T-cell (primary cell): ENCODE results near the gene CFAP119. TPM values are rescaled to one million over a fixed set of nuclear protein-coding genes. Genes with fewer than 3 reads are reported as not detected.

ENCODE experiments used
- ATAC-seq, 4 experiments: fragments of 200-7000 bp in 3 of 4; fragments of 150-1000 bp in 1 of 4; cut with Tn5 transposase; replicated peaks in 1 of 4; 1 replicate in 3 of 4; 2 replicates in 1 of 4; pipeline ENCODE4 v1.10.0; 2021; ENCODE audit warnings: moderate library complexity in 3 of 4, mild to moderate bottlenecking in 2 of 4, moderate number of reproducible peaks in 1 of 4
- CTCF ChIA-PET, 2 donors: fragments of 300-600 bp; sonication (Branson Sonifier 250); formaldehyde crosslinking; loops; one replicate each; lab custom pipeline; 2022; ENCODE audit warnings: antibody characterized with exemption in 2 of 2; lab: Charles Lee
- POLR2A ChIA-PET, 2 donors: fragments of 300-600 bp; sonication (Branson Sonifier 250); formaldehyde crosslinking; loops; one replicate each; lab custom pipeline; 2022; ENCODE audit warnings: antibody characterized with exemption in 2 of 2; lab: Charles Lee
- DNase-seq, 35 experiments: peaks; one replicate each; pipeline versions ENCODE4 v3.0.0 to v3.0.0-alpha.2; 2013 to 2023
- H3K27ac ChIP-seq: one replicate; pipeline ENCODE4 v1.5.1; 2013; ENCODE audit warnings: low read length
- H3K27me3 ChIP-seq, 2 experiments: replicated peaks in 1 of 2; 1 replicate in 1 of 2; 2 replicates in 1 of 2; pipeline versions ENCODE4 v1.6.1 to v1.7.0; 2013; ENCODE audit warnings: low read length in 1 of 2, mixed read lengths in 1 of 2; ENCODE audit not compliant: control insufficient read depth in 2 of 2, insufficient read depth in 2 of 2; ENCODE audit errors: extremely low read depth in 1 of 2
- H3K36me3 ChIP-seq, 2 donors: 1 replicate in 1 of 2; 2 replicates in 1 of 2; pipeline versions ENCODE4 v1.6.1 to v1.7.0; 2013; ENCODE audit warnings: low read length in 1 of 2; ENCODE audit not compliant: control insufficient read depth in 2 of 2, insufficient read depth in 1 of 2; ENCODE audit errors: extremely low read depth in 1 of 2
- H3K4me1 ChIP-seq, 2 experiments: 1 replicate in 1 of 2; 2 replicates in 1 of 2; pipeline versions ENCODE4 v1.6.1 to v1.7.0; 2013; ENCODE audit warnings: low read length in 2 of 2, mixed read lengths in 1 of 2; ENCODE audit not compliant: insufficient read depth in 2 of 2, control insufficient read depth in 1 of 2; ENCODE audit errors: extremely low read depth in 1 of 2
- H3K4me3 ChIP-seq, 2 donors: 1 replicate in 1 of 2; 2 replicates in 1 of 2; pipeline versions ENCODE4 v1.5.1 to v1.7.0; 2013; ENCODE audit warnings: mild to moderate bottlenecking in 2 of 2, low read length in 1 of 2, moderate library complexity in 1 of 2; ENCODE audit not compliant: control insufficient read depth in 1 of 2; ENCODE audit errors: extremely low read depth in 1 of 2
- H3K9me3 ChIP-seq: 2 replicates; pipeline ENCODE4 v1.7.0; 2013
- H3K27ac Mint-ChIP-seq, 2 donors: one replicate each; pipeline ENCODE4 v1.8.0; 2020 to 2021; ENCODE audit warnings: mild to moderate bottlenecking in 2 of 2, mixed read lengths in 2 of 2
- H3K27me3 Mint-ChIP-seq, 2 donors: one replicate each; pipeline ENCODE4 v1.8.0; 2021 to 2022; ENCODE audit warnings: mixed read lengths in 2 of 2
- H3K36me3 Mint-ChIP-seq: one replicate; pipeline ENCODE4 v1.8.0; 2021; ENCODE audit warnings: mixed read lengths
- H3K4me1 Mint-ChIP-seq, 3 donors: one replicate each; pipeline ENCODE4 v1.8.0; 2020 to 2022; ENCODE audit warnings: mixed read lengths in 3 of 3, mild to moderate bottlenecking in 1 of 3
- H3K4me3 Mint-ChIP-seq, 3 donors: one replicate each; pipeline ENCODE4 v1.8.0; 2020 to 2022; ENCODE audit warnings: mild to moderate bottlenecking in 3 of 3, mixed read lengths in 3 of 3, moderate library complexity in 3 of 3
- H3K9me3 Mint-ChIP-seq, 3 donors: one replicate each; pipeline ENCODE4 v1.8.0; 2020 to 2022; ENCODE audit warnings: mixed read lengths in 3 of 3
- WGBS: methylation state at CpG from one replicate; pipeline ENCODE4 v1.1.5; 2013; ENCODE audit warnings: missing lambda C conversion rate; ENCODE audit not compliant: insufficient coverage; 5-methylcytosine and 5-hydroxymethylcytosine counted together
- total RNA-seq, 35 experiments: library from RNA in 6 of 35; stranded (reverse) in 6 of 35; fragments of 120-200 nt in 1 of 35; gene quantifications; one replicate each; pipeline versions ENCODE4 v1.2.1 to v1.2.4 and lab custom pipeline; 2013 to 2026

Gene CFAP119
- total RNA-seq, 5 donors from 2014 or later (not counting 1 experiment from before 2014, with no cell fraction given), result 1.3 to 3.1 (median 2.7) TPM

DNA sequence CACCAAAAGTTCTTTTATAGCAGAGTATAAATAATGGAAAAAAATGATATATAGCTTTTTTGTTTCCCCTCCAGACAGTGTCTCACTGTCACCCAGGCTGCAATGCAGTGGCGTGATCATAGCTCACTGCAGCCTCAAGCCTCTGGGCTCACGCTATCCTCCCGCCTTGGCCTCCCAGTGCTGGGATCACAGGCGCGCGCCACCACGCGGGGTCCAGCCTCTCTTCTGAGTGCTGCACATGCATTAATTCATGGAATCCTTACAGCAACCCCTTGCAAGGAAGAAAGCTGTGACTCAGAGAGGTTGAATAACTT lies 43.2 kb upstream of the CFAP119 start:
- DNase-seq, result no peak
- ChIA-PET CTCF (interaction anchor here in 1 of 2 donors (0.6 to 1.2 kb wide), 2 partner anchors 9 to 52 kb away, joined by 3 to 10 read pairs; no protein-coding TSS in a partner anchor), POLR2A (interaction anchor here in 1 of 2 donors (0.7 kb wide), 1 partner anchor 85 kb away, joined by 3 read pairs; no protein-coding TSS in a partner anchor)
- Histone ChIP-seq H3K9me3 (no peaks in the 10 kb centered on the region), H3K4me1 (peaks cover 5 to 17% of the 10 kb centered on the region in 2 experiments), H3K27ac (peak overlapping the region; percentile 38), H3K36me3 (no peaks in the 10 kb centered on the region), H3K27me3 (peaks cover 0 to 12% of the 10 kb centered on the region in 2 experiments), H3K4me3 (peak overlapping the region; percentile 71 to 83)
- peak overlapping the region in 1 of 2 donors; percentile 76 for H3K27ac Mint-ChIP-seq
- H3K4me1 Mint-ChIP-seq, result peaks cover 16 to 27% (median 22%) of the 10 kb centered on the region in 3 donors
- no peaks in the 10 kb centered on the region for H3K9me3 Mint-ChIP-seq
- peak; percentile 8 to 22 (median 21) for ATAC-seq
- no peaks in the 10 kb centered on the region for H3K36me3 Mint-ChIP-seq
- peak overlapping the region; percentile 79 to 88 (median 83) for H3K4me3 Mint-ChIP-seq
- 83% methylated on average over 8 of the region's 8 CpGs for WGBS
- no peaks in the 10 kb centered on the region for H3K27me3 Mint-ChIP-seq

DNA sequence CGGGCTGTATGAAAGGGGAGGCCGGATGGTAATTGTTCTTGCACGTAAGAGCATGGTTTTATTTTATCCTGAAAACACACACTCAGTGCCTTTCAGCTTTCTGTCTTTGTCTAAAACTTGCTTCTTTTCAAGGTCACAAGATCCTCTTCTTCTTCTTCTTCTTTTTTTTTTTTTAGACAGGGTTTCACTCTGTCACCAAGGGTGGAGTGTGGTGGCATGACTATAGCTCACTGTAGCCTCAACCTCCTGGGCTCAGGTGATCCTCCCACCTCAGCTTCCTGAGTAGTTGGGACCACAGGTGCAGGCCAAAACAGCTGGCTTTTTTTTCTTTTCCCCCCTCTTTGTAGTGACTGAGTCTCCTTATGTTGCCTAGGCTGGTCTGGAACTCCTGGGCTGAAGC lies 41.1 kb upstream of the CFAP119 start:
- no peaks in the 10 kb centered on the region for H3K36me3 ChIP-seq
- H3K27ac ChIP-seq, result no peak overlapping the region
- peaks cover 16 to 27% (median 22%) of the 10 kb centered on the region in 3 donors for H3K4me1 Mint-ChIP-seq
- H3K36me3 Mint-ChIP-seq, result no peaks in the 10 kb centered on the region
- ChIA-PET CTCF (interaction anchor here in 1 of 2 donors (0.5 kb wide), 1 partner anchor 10 kb away, joined by 6 read pairs; no protein-coding TSS in a partner anchor), POLR2A (no interaction called here)
- H3K27me3 Mint-ChIP-seq, result no peaks in the 10 kb centered on the region
- H3K27me3 ChIP-seq, result peaks cover 0 to 12% of the 10 kb centered on the region in 2 experiments
- no peak overlapping the region for H3K4me3 Mint-ChIP-seq
- H3K27ac Mint-ChIP-seq, result no peak overlapping the region
- WGBS, result no CpG with 5 or more reads among the region's 3 CpGs
- H3K9me3 Mint-ChIP-seq, result no peaks in the 10 kb centered on the region
- no peak overlapping the region for H3K4me3 ChIP-seq
- ATAC-seq, result no peak
- peaks cover 5 to 17% of the 10 kb centered on the region in 2 experiments for H3K4me1 ChIP-seq
- DNase-seq, result no peak
- H3K9me3 ChIP-seq, result no peaks in the 10 kb centered on the region

DNA sequence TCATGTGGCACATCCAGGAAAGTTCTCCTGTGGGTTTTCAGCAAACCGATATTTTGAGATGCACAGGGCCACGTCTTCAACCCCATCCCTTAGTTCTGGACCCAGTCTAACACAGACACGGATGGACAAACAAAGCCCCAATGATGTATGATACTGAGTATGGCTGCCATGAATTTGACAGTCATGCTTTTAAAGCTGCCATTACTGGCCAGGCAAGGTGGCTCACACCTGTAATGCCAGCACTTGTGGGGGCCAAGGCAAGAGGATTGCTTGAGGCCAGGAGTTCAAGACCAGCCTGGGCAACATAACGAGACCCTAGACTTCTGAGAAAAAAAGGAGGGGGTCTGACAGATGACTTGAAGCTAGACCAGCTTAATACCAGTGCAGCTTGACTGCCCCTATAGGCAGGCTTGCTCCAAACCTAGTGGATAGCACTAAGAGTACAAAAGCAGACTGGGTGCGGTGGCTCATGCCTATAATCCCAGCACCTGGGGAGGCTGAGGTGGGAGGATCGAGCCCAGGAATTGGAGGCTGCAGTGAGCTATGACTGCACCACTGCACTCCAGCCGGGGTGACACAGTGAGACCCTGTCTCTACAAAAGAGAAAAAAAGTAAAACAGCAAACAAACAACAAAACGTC lies 35.9 kb upstream of the CFAP119 start:
- Histone ChIP-seq H3K4me3 (no peak overlapping the region), H3K9me3 (no peaks in the 10 kb centered on the region), H3K27me3 (peaks cover 0 to 4% of the 10 kb centered on the region in 2 experiments), H3K4me1 (no peaks in the 10 kb centered on the region), H3K36me3 (no peaks in the 10 kb centered on the region), H3K27ac (no peak overlapping the region)
- CTCF ChIA-PET, result interaction anchor here in 1 of 2 donors (0.8 kb wide), 1 partner anchor 142 kb away, joined by 3 read pairs; no protein-coding TSS in a partner anchor
- Mint-ChIP-seq H3K27me3 (no peaks in the 10 kb centered on the region), H3K9me3 (no peaks in the 10 kb centered on the region), H3K27ac (no peak overlapping the region), H3K4me1 (peaks cover 0 to 2% (median 0%) of the 10 kb centered on the region in 3 donors), H3K4me3 (no peak overlapping the region), H3K36me3 (no peaks in the 10 kb centered on the region)
- WGBS, result 80% methylated on average over 2 of the region's 8 CpGs
- POLR2A ChIA-PET, result interaction anchor here in 1 of 2 donors (0.6 kb wide), 1 partner anchor 36 kb away, joined by 5 read pairs; no protein-coding TSS in a partner anchor
- ATAC-seq, result no peak
- no peak for DNase-seq

DNA sequence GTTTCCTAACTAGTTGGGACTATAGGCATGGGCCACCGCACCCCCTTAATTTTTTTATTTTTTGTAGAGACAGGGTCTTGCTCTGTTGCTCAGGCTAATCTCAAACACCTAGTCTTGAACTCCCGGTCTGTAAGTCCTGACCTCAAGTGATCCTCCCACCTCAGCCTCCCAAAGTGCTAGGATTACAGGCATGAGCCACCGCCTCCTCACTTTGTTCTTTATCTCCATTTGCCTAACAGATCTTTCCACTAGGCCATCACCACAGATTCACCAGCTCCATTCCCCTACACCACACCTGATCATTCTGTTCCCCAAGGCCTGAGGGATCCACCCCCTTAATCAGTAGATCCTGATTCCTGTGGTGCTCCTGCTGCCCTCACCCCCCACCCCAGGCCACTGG lies 32.8 kb upstream of the CFAP119 start:
- no peak for DNase-seq
- Histone ChIP-seq H3K4me3 (no peak overlapping the region), H3K9me3 (no peaks in the 10 kb centered on the region), H3K27me3 (peaks cover 0 to 13% of the 10 kb centered on the region in 2 experiments), H3K4me1 (no peaks in the 10 kb centered on the region), H3K27ac (no peak overlapping the region), H3K36me3 (no peaks in the 10 kb centered on the region)
- ChIA-PET CTCF (interaction anchor here in 1 of 2 donors (0.7 kb wide), 1 partner anchor 990 kb away, joined by 6 read pairs; no protein-coding TSS in a partner anchor), POLR2A (no interaction called here)
- H3K27ac Mint-ChIP-seq, result no peak overlapping the region
- no peaks in the 10 kb centered on the region for H3K9me3 Mint-ChIP-seq
- H3K36me3 Mint-ChIP-seq, result no peaks in the 10 kb centered on the region
- no peak for ATAC-seq
- H3K4me1 Mint-ChIP-seq, result no peaks in the 10 kb centered on the region
- no peaks in the 10 kb centered on the region for H3K27me3 Mint-ChIP-seq
- no peak overlapping the region for H3K4me3 Mint-ChIP-seq
- 92% methylated on average over 2 of the region's 3 CpGs for WGBS

DNA sequence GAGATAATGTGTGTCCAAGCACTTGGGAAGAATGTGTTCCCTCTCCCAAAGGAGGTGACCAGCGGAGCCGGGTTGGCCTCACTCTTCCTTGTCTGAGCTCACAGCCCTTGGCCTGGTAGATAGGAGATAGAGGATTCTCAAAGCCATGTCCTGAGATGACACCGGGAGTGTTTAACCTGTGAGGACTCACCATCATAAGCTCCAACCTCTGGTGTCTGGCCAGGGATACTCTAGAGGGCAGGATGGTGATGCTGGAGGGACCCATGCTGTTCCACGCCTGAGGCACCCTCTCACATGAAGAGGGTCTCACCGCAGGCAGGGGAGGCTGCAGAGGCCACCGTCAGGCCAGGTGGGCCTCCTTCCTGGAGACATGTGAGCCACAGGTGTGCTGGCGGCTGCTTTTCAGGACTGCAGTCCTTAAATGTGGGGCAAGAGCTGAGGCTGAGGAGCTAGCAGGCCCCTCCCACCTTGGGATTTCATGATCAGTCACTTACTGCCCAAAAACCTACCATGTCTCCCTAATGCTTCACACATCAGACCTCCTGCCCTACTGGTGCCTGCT lies 31.7 kb upstream of the CFAP119 start:
- Histone ChIP-seq H3K27ac (no peak overlapping the region), H3K27me3 (peaks cover 0 to 19% of the 10 kb centered on the region in 2 experiments), H3K4me3 (no peak overlapping the region), H3K9me3 (no peaks in the 10 kb centered on the region), H3K36me3 (no peaks in the 10 kb centered on the region), H3K4me1 (no peaks in the 10 kb centered on the region)
- Mint-ChIP-seq H3K9me3 (no peaks in the 10 kb centered on the region), H3K36me3 (no peaks in the 10 kb centered on the region), H3K4me1 (no peaks in the 10 kb centered on the region), H3K27ac (no peak overlapping the region), H3K4me3 (no peak overlapping the region), H3K27me3 (peaks cover 0 to 3% of the 10 kb centered on the region in 2 donors)
- WGBS, result 89% methylated on average over 6 of the region's 7 CpGs
- ChIA-PET POLR2A (no interaction called here), CTCF (interaction anchor here in 1 of 2 donors (0.6 kb wide), 1 partner anchor 945 kb away, joined by 12 read pairs; no protein-coding TSS in a partner anchor)
- ATAC-seq (no peak), DNase-seq (no peak)

DNA sequence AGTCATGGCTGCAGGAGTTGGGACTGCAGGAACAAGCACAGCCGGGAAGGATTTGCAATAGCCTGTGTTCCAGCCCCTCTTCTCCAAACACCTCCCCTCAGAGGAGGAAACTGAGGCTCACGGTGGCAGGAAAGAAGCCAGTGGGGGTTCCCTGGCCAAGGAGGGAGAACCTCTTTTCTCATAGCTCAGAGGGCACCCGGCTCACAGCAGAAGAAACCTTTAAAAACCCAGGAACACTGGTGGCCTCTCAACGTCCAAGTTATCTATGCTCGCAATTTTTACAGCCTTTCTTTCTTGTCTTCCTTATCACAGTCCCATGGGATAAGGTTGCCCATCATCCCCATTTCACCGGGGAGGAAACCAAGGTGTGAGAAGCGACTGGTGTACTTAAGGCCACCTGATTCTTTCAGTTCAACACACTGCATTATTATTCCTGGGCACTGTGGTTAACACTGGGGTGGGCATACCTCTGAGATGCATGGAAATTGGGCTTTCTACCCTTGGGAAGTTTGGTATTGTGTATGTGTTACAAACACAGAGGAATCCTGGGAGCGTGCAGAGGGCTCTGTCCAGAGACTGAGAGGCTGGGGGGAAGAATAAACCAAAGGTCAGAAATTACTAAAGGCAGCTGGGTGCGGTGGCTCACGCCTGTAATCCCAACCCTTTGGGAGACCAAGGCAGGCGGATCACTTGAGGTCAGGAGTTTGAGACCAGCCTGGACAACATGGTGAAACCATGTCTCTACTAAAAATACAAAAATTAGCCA lies 25.9 kb upstream of the CFAP119 start:
- Histone ChIP-seq H3K27ac (no peak overlapping the region), H3K27me3 (peaks cover 0 to 45% of the 10 kb centered on the region in 2 experiments), H3K4me1 (peaks cover 2 to 19% of the 10 kb centered on the region in 2 experiments), H3K4me3 (peak overlapping the region; percentile 80 to 100), H3K9me3 (no peaks in the 10 kb centered on the region), H3K36me3 (peaks cover 0 to 2% of the 10 kb centered on the region in 2 donors)
- Mint-ChIP-seq H3K27ac (peak overlapping the region in 1 of 2 donors; percentile 39), H3K4me1 (peaks cover 18 to 20% (median 18%) of the 10 kb centered on the region in 3 donors), H3K36me3 (peaks cover 8% of the 10 kb centered on the region), H3K9me3 (no peaks in the 10 kb centered on the region), H3K4me3 (peak overlapping the region; percentile 82 to 85 (median 82)), H3K27me3 (peaks cover 0 to 24% of the 10 kb centered on the region in 2 donors)
- POLR2A ChIA-PET, result no interaction called here
- 85% methylated on average over 6 of the region's 11 CpGs for WGBS
- ATAC-seq, result no peak
- DNase-seq, result no peak
- CTCF ChIA-PET, result no interaction called here
